ENCODE data around the gene EYS. TPM values are rescaled to one million over a fixed set of nuclear protein-coding genes. Genes with fewer than 3 reads are reported as not detected.

Gene EYS
- total and polyA plus RNA-seq, 2 of the 13 experiments (the other 11 are each of a cell fraction or from before 2014, with no cell fraction given): 0.04 to 0.07 TPM

DNA sequence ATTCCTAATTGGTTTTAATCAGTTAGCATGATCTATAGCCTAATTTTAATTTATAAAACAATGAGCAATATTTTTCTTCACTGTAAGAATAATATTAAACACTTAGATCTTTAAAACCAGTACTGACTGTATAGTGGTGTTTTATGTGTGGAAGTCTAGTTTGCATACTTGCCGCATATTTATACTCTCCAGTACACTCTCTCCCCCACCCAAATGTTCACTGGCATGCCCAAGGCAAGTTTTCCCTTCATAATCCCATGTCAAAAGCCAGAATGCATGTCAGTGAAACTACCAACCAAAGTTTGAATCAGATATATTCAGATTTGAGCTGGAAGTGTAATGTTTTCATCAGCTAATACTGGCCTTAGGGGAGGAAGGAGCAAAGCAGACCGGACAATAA lies 1565.3 kb downstream of the EYS start:
- no peak for TF ChIP-seq CAMTA2 (CRISPR knock-in tag; IDR thresholded peaks at IDR 0.05; ENCODE audit: borderline replicate concordance)
- no peak for TF ChIP-seq RXRB (CRISPR knock-in tag; IDR thresholded peaks at IDR 0.05; ENCODE audit: borderline replicate concordance)
- no peak for TF ChIP-seq GATA4 (IDR thresholded peaks at IDR 0.05; ENCODE audit: borderline replicate concordance, low read depth)
- no peak for TF ChIP-seq ZSCAN12 (CRISPR knock-in tag; IDR thresholded peaks at IDR 0.05)
- TF ChIP-seq ZFP91 (CRISPR knock-in tag; IDR thresholded peaks at IDR 0.05; ENCODE audit: borderline replicate concordance): no peak
- TF ChIP-seq, protein P1, sequence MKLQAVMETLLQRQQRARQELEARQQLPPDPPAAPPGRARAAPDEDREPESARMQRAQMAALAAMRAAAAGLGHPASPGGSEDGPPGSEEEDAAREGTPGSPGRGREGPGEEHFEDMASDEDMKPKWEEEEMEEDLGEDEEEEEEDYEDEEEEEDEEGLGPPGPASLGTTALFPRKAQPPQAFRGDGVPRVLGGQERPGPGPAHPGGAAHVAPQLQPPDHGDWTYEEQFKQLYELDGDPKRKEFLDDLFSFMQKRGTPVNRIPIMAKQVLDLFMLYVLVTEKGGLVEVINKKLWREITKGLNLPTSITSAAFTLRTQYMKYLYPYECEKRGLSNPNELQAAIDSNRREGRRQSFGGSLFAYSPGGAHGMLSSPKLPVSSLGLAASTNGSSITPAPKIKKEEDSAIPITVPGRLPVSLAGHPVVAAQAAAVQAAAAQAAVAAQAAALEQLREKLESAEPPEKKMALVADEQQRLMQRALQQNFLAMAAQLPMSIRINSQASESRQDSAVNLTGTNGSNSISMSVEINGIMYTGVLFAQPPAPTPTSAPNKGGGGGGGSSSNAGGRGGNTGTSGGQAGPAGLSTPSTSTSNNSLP (IDR thresholded peaks at IDR 0.05; ENCODE audit: low read depth, low read length): no peak
- no peak for TF ChIP-seq RARA (CRISPR knock-in tag; IDR thresholded peaks at IDR 0.05)
- no peak for DNase-seq (ENCODE audit: low spot score)
- in situ Hi-C loops (cut with HindIII; ENCODE audit: extremely low pct_ligation_motif_present, low pct_unique_long_range_greater_than_20kb): no loop called here
- Histone ChIP-seq H3K79me2 (ENCODE audit: insufficient read depth, low read length) (no peaks in the 10 kb centered on the region), H3K4me1 (ENCODE audit: insufficient read depth, low read length) (no peaks in the 10 kb centered on the region), H3K4me3 (replicated peaks in 1 of 3; ENCODE audit: insufficient read depth in 1 of 3, low read depth in 2 of 3, low read length in 3 of 3) (no peak overlapping the region), H3K9me3 (ENCODE audit: low read length) (no peaks in the 10 kb centered on the region), H3K9ac (ENCODE audit: insufficient read depth, low read depth, low read length) (no peak overlapping the region), H3K27ac (ENCODE audit: extremely low read length, insufficient read depth, low read length) (no peak overlapping the region), H3K27me3 (ENCODE audit: control insufficient read depth in 1 of 2, insufficient read depth in 2 of 2, low read length in 2 of 2) (no peaks in the 10 kb centered on the region), H3K36me3 (replicated peaks in 1 of 2; ENCODE audit: control insufficient read depth in 1 of 2, insufficient read depth in 2 of 2, low read length in 2 of 2) (no peaks in the 10 kb centered on the region), H3K4me2 (ENCODE audit: low read depth, low read length) (no peak overlapping the region), H2AFZ (ENCODE audit: low read length) (no peak overlapping the region), H4K20me1 (ENCODE audit: insufficient read depth, low read length) (no peaks in the 10 kb centered on the region)
- CTCF ChIA-PET (ENCODE audit: low intra/inter-chr PET ratio, low total read pairs): no interaction called here
- intact Hi-C loops (cut with micrococcal nuclease; ENCODE audit: unreplicated experiment): no loop called here
- no peak for ATAC-seq
- 75% methylated on average over 2 of the region's 2 CpGs for WGBS (ENCODE audit: low lambda C conversion rate)
- FAIRE-seq: no peak
- BruUV-seq (replicated peaks): no TSS peak
- POLR2A ChIA-PET: no interaction called here

All from HepG2 (cell line).